ENCODE data around the gene SPTLC2.

Gene SPTLC2

DNA sequence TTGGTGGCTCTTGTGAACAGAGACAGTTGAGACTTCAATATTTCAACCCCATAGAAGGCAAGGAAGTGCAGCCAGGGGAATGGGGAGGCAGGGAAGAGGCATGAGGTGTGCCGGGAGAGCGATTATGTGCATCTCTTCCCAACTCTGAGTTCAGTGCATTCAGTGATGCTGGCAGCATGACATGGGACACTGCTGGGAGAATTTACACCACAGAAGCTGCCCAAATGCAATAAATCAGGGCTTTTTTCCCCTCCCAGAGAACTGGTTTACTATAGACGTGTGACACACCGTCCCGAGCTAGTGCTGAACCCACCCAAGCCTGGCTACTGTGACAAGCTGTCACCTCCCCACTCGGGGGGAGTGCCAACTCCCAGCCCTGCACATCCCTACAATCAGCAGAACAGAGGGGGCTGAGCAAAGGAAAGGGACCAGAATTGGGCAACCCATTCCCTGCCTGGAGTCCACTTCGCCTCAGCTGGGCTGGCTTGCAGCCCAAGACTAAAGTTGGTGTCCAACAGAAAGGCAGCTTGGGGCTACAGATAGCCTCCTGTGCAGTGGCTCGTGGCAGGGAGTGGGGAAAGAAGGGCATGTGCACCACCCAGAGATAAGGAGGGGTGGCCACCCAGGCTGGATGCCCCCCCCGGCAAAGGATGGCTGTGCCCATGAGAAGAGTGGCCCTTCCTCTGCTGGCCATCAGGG, 141.8 kb downstream of the SPTLC2 start:
- TF ChIP-seq, protein P1, sequence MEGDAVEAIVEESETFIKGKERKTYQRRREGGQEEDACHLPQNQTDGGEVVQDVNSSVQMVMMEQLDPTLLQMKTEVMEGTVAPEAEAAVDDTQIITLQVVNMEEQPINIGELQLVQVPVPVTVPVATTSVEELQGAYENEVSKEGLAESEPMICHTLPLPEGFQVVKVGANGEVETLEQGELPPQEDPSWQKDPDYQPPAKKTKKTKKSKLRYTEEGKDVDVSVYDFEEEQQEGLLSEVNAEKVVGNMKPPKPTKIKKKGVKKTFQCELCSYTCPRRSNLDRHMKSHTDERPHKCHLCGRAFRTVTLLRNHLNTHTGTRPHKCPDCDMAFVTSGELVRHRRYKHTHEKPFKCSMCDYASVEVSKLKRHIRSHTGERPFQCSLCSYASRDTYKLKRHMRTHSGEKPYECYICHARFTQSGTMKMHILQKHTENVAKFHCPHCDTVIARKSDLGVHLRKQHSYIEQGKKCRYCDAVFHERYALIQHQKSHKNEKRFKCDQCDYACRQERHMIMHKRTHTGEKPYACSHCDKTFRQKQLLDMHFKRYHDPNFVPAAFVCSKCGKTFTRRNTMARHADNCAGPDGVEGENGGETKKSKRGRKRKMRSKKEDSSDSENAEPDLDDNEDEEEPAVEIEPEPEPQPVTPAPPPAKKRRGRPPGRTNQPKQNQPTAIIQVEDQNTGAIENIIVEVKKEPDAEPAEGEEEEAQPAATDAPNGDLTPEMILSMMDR (IDR thresholded peaks at IDR 0.05; ENCODE audit: low read depth, low read length, missing control alignments), result no peak
- no peak overlapping the region for H3K4me3 ChIP-seq (ENCODE audit: low read depth, low read length)
- no peak for DNase-seq (ENCODE audit: low read depth)

DNA sequence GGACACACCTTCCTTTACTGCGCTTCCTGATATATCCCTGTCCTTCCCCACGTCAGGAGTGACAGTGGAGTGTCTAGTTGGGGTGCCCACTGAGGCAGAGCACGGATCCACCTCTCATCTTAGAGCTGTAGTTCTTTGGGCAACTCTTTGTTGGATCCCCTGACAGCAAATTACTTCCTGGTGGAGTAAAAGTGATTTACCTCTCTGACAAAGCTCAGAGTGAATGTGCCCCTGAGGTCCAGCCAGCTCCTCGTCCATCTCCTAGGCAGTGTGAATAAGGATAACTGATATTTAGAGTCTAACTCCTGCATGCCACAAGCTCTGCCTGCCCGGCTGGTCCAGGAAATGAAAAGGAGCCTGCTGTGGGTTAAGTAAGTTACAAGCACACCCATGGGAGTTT, 142.5 kb downstream of the SPTLC2 start:
- DNase-seq (ENCODE audit: low read depth), result no peak
- TF ChIP-seq, protein P1 (IDR thresholded peaks at IDR 0.05; ENCODE audit: low read depth, low read length, missing control alignments), result no peak
- no peak overlapping the region for H3K4me3 ChIP-seq (ENCODE audit: low read depth, low read length)

DNA sequence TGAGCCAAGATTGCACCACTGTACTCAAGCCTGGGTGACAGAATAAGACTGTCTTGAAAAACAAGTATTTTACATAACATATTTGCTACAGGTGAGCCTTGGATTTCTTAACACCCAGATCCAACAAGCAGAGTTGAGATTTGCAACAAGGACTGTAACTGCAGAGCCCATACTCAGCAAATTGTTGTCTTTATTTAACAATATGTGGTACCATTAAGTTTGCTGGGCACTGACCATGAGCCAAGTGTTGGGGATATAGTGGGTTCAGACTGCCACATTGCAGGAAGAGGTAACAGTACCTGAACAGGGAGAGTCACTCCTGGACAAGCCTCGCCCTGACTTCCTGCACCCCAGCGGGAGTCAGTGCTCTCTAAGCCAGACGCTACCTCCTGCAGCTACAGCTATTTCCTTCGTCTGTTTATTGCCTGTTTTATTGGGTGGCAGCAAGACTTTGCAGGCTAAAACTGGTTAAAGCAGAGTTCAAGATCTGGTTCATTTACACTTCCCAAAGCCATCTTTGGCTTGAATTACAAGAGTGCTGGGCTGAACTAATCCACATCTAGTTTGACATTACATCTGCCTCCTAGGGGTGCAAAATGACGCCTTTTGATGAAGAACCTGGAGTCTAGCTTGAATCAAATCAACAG, 146.1 kb downstream of the SPTLC2 start:
- no peak for DNase-seq (ENCODE audit: low read depth)
- no peak overlapping the region for H3K4me3 ChIP-seq (ENCODE audit: low read depth, low read length)
- TF ChIP-seq, protein P1 (IDR thresholded peaks at IDR 0.05; ENCODE audit: low read depth, low read length, missing control alignments), result no peak

DNA sequence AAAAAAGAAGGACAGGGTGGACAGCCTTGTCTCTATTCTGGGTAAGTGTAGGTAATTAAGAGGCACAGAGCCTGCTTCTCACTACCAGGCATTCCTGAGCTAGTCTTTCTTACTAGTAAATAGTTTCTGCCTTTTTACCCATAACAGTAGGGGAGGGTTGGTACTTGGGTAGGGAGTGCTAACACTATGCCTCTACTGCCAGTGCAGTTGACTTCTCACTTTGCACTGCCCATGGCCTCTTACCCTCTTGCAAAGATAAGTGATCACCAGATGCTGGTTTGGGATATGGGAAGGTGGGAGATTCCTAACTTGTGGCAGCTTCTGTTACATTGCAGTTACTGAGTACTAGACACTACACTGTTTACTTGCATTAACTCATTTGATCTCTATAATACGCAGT, 146.9 kb downstream of the SPTLC2 start:
- no peak for DNase-seq (ENCODE audit: low read depth)
- TF ChIP-seq, protein P1 (IDR thresholded peaks at IDR 0.05; ENCODE audit: low read depth, low read length, missing control alignments), result no peak
- no peak overlapping the region for H3K4me3 ChIP-seq (ENCODE audit: low read depth, low read length)

DNA sequence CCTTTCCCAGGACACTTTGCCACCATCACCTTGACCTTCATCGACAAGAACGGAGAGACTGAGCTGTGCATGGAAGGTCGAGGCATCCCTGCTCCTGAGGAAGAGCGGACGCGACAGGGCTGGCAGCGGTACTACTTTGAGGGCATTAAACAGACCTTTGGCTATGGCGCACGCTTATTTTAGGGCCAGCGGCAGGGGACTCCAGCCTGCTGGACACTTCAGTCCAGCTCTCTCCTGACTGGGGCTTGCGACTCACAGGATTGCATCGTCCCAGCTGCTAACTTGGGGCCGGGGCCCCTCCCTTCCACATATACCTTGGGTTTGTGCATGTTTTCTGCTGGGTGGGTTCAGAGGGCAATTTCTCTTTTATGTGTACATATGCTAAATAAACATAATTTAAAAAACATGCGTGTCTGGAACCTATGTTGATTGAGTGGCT, 147.4 kb downstream of the SPTLC2 start:
- no peak for DNase-seq (ENCODE audit: low read depth)
- TF ChIP-seq, protein P1 (IDR thresholded peaks at IDR 0.05; ENCODE audit: low read depth, low read length, missing control alignments), result no peak
- H3K4me3 ChIP-seq (ENCODE audit: low read depth, low read length), result no peak overlapping the region

DNA sequence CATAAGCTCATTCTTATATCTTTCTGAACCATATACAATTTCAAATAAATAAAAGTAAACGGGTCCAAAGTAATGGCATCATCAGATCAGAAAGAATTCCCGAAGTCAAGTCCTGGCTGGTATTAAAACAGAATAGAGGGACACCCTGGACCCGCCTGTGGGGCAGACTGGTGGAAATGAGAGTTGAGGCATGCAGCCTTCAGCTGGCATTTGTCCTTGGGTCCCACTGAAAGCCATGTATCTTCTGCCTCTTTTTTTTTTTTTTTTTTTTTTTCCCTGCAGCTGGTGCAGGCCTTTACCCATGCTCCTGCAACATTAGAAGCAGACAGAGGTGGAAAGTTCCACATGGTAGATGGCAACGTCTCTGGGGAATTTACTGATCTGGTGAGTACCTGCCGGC, 148.6 kb downstream of the SPTLC2 start:
- no peak overlapping the region for H3K4me3 ChIP-seq (ENCODE audit: low read depth, low read length)
- TF ChIP-seq, protein P1 (IDR thresholded peaks at IDR 0.05; ENCODE audit: low read depth, low read length, missing control alignments), result no peak
- no peak for DNase-seq (ENCODE audit: low read depth)
